IMR-90 (cell line): ENCODE measurements around the gene IRAK2. TPM values are rescaled to one million over a fixed set of nuclear protein-coding genes. Genes with fewer than 3 reads are reported as not detected.

ENCODE experiments used
- ATAC-seq: fragments of 200-7000 bp; cut with Tn5 transposase; 2 replicates; pipeline ENCODE4 v1.9.1; 2020; ENCODE audit warnings: low read depth, mild to moderate bottlenecking, moderate library complexity
- BruUV-seq: library from RNA; stranded (reverse); fragments of 400-500 nt; replicated peaks from 2 replicates; lab custom pipeline; 2021; lab: Mats Ljungman, UMichigan
- CTCF ChIA-PET: fragments of 300-600 bp; formaldehyde crosslinking; extraction: SDS; loops from one replicate; lab custom pipeline; 2021; ENCODE audit warnings: antibody characterized with exemption; lab: Yijun Ruan, JAX
- POLR2A ChIA-PET: fragments of 300-600 bp; sonication (Branson Sonifier 250); formaldehyde crosslinking; loops from one replicate; lab custom pipeline; 2022; ENCODE audit warnings: antibody characterized with exemption; ENCODE audit not compliant: unreplicated experiment; lab: Charles Lee
- DNase-seq: peaks from one replicate; pipeline ENCODE4 v3.0.0; 2013
- H2AFZ ChIP-seq: replicated peaks from 2 replicates; pipeline ENCODE3; 2013; ENCODE audit warnings: low read length, mild to moderate bottlenecking; ENCODE audit not compliant: poor library complexity
- H2AK5ac ChIP-seq: 2 replicates; pipeline ENCODE4 v1.6.1; 2013; ENCODE audit warnings: low read depth, low read length, inconsistent platforms
- H2AK9ac ChIP-seq: replicated peaks from 2 replicates; pipeline ENCODE3; 2013; ENCODE audit warnings: mild to moderate bottlenecking, low read depth, low read length, moderate library complexity; ENCODE audit not compliant: poor library complexity
- H2BK120ac ChIP-seq: 2 replicates; pipeline ENCODE4 v1.6.1; 2013; ENCODE audit warnings: low read depth, low read length, inconsistent platforms
- H2BK15ac ChIP-seq: 3 replicates; pipeline ENCODE4 v1.6.1; 2013; ENCODE audit warnings: low read depth, low read length, inconsistent platforms
- H2BK20ac ChIP-seq: 2 replicates; pipeline ENCODE4 v1.6.1; 2013; ENCODE audit warnings: low read depth, mild to moderate bottlenecking, inconsistent platforms, low read length, moderate library complexity
- H2BK5ac ChIP-seq: 2 replicates; pipeline ENCODE4 v1.6.1; 2013; ENCODE audit warnings: mild to moderate bottlenecking, low read depth, low read length, inconsistent platforms; ENCODE audit not compliant: poor library complexity, severe bottlenecking
- H3K14ac ChIP-seq: replicated peaks from 2 replicates; pipeline ENCODE4 v1.6.1; 2013; ENCODE audit warnings: low read depth, low read length, inconsistent platforms
- H3K18ac ChIP-seq: 2 replicates; pipeline ENCODE4 v1.6.1; 2013; ENCODE audit warnings: low read depth, low read length, control low read depth
- H3K23ac ChIP-seq: 2 replicates; pipeline ENCODE4 v1.6.1; 2013; ENCODE audit warnings: low read depth, low read length, inconsistent platforms
- H3K27ac ChIP-seq: 2 replicates; pipeline ENCODE4 v1.5.1; 2013; ENCODE audit warnings: mild to moderate bottlenecking, control low read depth, low read length; ENCODE audit not compliant: insufficient read depth
- H3K27me3 ChIP-seq: 2 replicates; pipeline ENCODE4 v1.6.1; 2013; ENCODE audit warnings: low read length; ENCODE audit not compliant: control insufficient read depth, insufficient read depth
- H3K36me3 ChIP-seq: 2 replicates; pipeline ENCODE4 v1.6.1; 2013; ENCODE audit warnings: low read length, mixed read lengths; ENCODE audit not compliant: control insufficient read depth, insufficient read depth
- H3K4ac ChIP-seq: 2 replicates; pipeline ENCODE4 v1.6.1; 2013; ENCODE audit warnings: low read depth, low read length, inconsistent platforms
- H3K4me1 ChIP-seq: 2 replicates; pipeline ENCODE4 v1.6.1; 2013; ENCODE audit warnings: low read length, mixed read lengths; ENCODE audit not compliant: control insufficient read depth, insufficient read depth
- H3K4me2 ChIP-seq: 2 replicates; pipeline ENCODE4 v1.6.1; 2013; ENCODE audit warnings: low read depth, mild to moderate bottlenecking, control low read depth, low read length, moderate library complexity
- H3K4me3 ChIP-seq: 2 replicates; pipeline ENCODE4 v1.5.1; 2013; ENCODE audit warnings: low read depth, mild to moderate bottlenecking, control low read depth, low read length, moderate library complexity; ENCODE audit not compliant: insufficient read depth
- H3K56ac ChIP-seq: 2 replicates; pipeline ENCODE4 v1.6.1; 2013; ENCODE audit warnings: low read length, inconsistent platforms; ENCODE audit not compliant: insufficient read depth; ENCODE audit errors: extremely low read depth
- H3K79me1 ChIP-seq, 2 experiments: 2 replicates each; pipeline ENCODE4 v1.6.1; 2013; ENCODE audit warnings: low read length in 2 of 2, inconsistent platforms in 1 of 2, low read depth in 1 of 2
- H3K9ac ChIP-seq: 2 replicates; pipeline ENCODE4 v1.6.1; 2013; ENCODE audit warnings: low read depth, low read length, control low read depth
- H3K9me1 ChIP-seq: 2 replicates; pipeline ENCODE4 v1.6.1; 2013; ENCODE audit warnings: low read length, inconsistent platforms; ENCODE audit not compliant: insufficient read depth
- H3K9me3 ChIP-seq: 2 replicates; pipeline ENCODE4 v1.6.1; 2013; ENCODE audit warnings: low read length; ENCODE audit not compliant: control insufficient read depth, insufficient read depth
- H4K20me1 ChIP-seq: 2 replicates; pipeline ENCODE4 v1.6.1; 2013; ENCODE audit warnings: low read length, inconsistent platforms; ENCODE audit not compliant: insufficient read depth
- H4K5ac ChIP-seq: 2 replicates; pipeline ENCODE4 v1.6.1; 2013; ENCODE audit warnings: mild to moderate bottlenecking, low read depth, low read length, control low read depth
- H4K8ac ChIP-seq, 2 experiments: 2 replicates each; pipeline ENCODE4 v1.6.1; 2013; ENCODE audit warnings: low read depth in 2 of 2, low read length in 2 of 2, control low read depth in 1 of 2, inconsistent platforms in 1 of 2
- H4K91ac ChIP-seq: 2 replicates; pipeline ENCODE4 v1.6.1; 2013; ENCODE audit warnings: low read depth, low read length, inconsistent platforms; ENCODE audit not compliant: insufficient read depth
- CEBPB ChIP-seq: IDR thresholded peaks from 2 replicates; pipeline ENCODE4 v1.6.1; 2012; ENCODE audit warnings: low read depth, low read length, improper control_type of control experiment
- CHD1 ChIP-seq: IDR thresholded peaks from 2 replicates; pipeline ENCODE4 v1.6.1; 2012; ENCODE audit warnings: low read depth, low read length, improper control_type of control experiment
- FOS ChIP-seq: fragments of 150-350 bp; IDR thresholded peaks from 2 replicates; pipeline ENCODE4 v1.6.1; 2016; ENCODE audit warnings: low read depth, low read length
- MAFK ChIP-seq: IDR thresholded peaks from 2 replicates; pipeline ENCODE4 v1.6.1; 2012; ENCODE audit warnings: low read depth, low read length, improper control_type of control experiment
- POLR2A ChIP-seq: IDR thresholded peaks from 2 replicates; pipeline ENCODE4 v1.6.1; 2012; ENCODE audit warnings: mild to moderate bottlenecking, low read depth, low read length
- RFX5 ChIP-seq: IDR thresholded peaks from 2 replicates; pipeline ENCODE4 v1.8.0; 2012; ENCODE audit warnings: low read depth, mild to moderate bottlenecking, low read length, moderate library complexity
- WGBS, 2 experiments: methylation state at CpG; one replicate each; pipeline versions ENCODE4 v1.1.5 to v1.1.7; 2013; ENCODE audit warnings: missing lambda C conversion rate in 2 of 2; ENCODE audit not compliant: insufficient read length in 1 of 2; ENCODE audit errors: extremely low coverage in 2 of 2; 5-methylcytosine and 5-hydroxymethylcytosine counted together
- dilution Hi-C: fragments of 300-500 bp; cut with HindIII; formaldehyde crosslinking; loops from one replicate; pipeline ENCODE4 v1.14.3; 2018; ENCODE audit warnings: low sequenced_read_pairs; ENCODE audit not compliant: unreplicated experiment
- in situ Hi-C: fragments of 300-500 bp; cut with MboI; formaldehyde crosslinking; loops from 3 replicates; pipeline ENCODE4 v1.14.3; 2019; ENCODE audit warnings: low sequenced_read_pairs, inconsistent platforms, mixed read lengths
- intact Hi-C: fragments of 100-400 bp; cut with micrococcal nuclease; formaldehyde crosslinking; loops from 2 replicates; pipeline ENCODE4 v1.10.0; 2022
- polyA plus RNA-seq, 3 experiments: library from polyadenylated mRNA; depleted of rRNA; stranded (reverse); fragments of >200 nt; gene quantifications; 2 replicates each; pipeline ENCODE4 v1.2.3, GENCODE V29; 2012; ENCODE audit warnings: low replicate concordance in 1 of 3
- total RNA-seq: library from RNA; depleted of rRNA; stranded (reverse); fragments of >200 nt; gene quantifications from 2 replicates; pipeline ENCODE4 v1.2.3, GENCODE V29; 2012

Gene IRAK2
- total and polyA plus RNA-seq, 2 of the 4 experiments (the other 2 are of a cell fraction), result 6.9 to 8.1 TPM

DNA sequence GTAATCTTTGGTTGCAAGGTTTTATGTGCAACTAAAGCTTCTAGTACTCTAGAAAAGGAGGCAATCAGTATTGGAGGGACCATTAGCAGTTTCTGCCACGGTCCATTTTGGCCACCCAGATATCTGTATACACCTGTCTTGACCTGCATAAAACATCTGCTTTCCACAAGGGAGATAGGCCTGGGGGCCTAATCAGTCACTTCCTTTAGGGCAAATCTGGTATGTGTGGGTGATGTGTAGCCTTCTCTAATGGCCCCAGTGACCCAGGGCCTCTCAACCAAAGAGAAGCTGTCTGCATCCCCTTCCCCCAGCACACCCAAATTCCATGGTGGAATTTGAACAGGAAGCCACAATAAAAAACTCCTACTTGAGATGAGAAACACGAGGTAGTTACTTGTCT is 19.5 kb downstream of the IRAK2 start:
- no peak for ATAC-seq
- Histone ChIP-seq H3K4me3 (no peak overlapping the region), H3K36me3 (peaks cover 7% of the 10 kb centered on the region), H3K18ac (no peak overlapping the region), H2BK15ac (no peak overlapping the region), H3K9me3 (no peaks in the 10 kb centered on the region), H4K8ac (no peak overlapping the region), H3K27me3 (no peaks in the 10 kb centered on the region), H2AFZ (no peak overlapping the region), H3K4me2 (no peak overlapping the region), H3K27ac (no peak overlapping the region), H3K56ac (no peak overlapping the region), H3K4me1 (peaks cover 6% of the 10 kb centered on the region; the same call in 1 of the 2 replicates), H4K91ac (no peak overlapping the region), H3K23ac (no peak overlapping the region), H2BK120ac (no peak overlapping the region), H3K79me1 (peaks cover 8 to 16% of the 10 kb centered on the region in 2 experiments), H3K9ac (no peak overlapping the region), H3K9me1 (peaks cover 8% of the 10 kb centered on the region), H2BK5ac (no peak overlapping the region), H4K20me1 (no peaks in the 10 kb centered on the region), H4K5ac (no peak overlapping the region), H3K4ac (no peak overlapping the region), H3K14ac (no peak overlapping the region), H2AK5ac (no peak overlapping the region), H2AK9ac (no peak overlapping the region), H2BK20ac (no peak overlapping the region)
- BruUV-seq, result no TSS peak
- intact Hi-C loops (no loop called here), in situ Hi-C loops (no loop called here), dilution Hi-C loops (no loop called here)
- ChIA-PET POLR2A (no interaction called here), CTCF (no interaction called here)
- no CpG with 5 or more reads among the region's 2 CpGs for WGBS, 2 experiments
- TF ChIP-seq RFX5 (no peak), POLR2A (no peak), CEBPB (no peak), CHD1 (no peak), MAFK (no peak), FOS (no peak)
- DNase-seq, result no peak
